C4-2B (cell line): ENCODE results near the gene SLC24A4.

ENCODE experiments used
- CTCF ChIP-seq: fragments of 450-650 bp; conservative IDR thresholded peaks from 2 replicates; pipeline ENCODE4 v1.5.1; 2017; ENCODE audit warnings: mild to moderate bottlenecking
- ZFX ChIP-seq: fragments of 450-650 bp; IDR thresholded peaks from 2 replicates; pipeline ENCODE4 v1.6.1; 2017

DNA sequence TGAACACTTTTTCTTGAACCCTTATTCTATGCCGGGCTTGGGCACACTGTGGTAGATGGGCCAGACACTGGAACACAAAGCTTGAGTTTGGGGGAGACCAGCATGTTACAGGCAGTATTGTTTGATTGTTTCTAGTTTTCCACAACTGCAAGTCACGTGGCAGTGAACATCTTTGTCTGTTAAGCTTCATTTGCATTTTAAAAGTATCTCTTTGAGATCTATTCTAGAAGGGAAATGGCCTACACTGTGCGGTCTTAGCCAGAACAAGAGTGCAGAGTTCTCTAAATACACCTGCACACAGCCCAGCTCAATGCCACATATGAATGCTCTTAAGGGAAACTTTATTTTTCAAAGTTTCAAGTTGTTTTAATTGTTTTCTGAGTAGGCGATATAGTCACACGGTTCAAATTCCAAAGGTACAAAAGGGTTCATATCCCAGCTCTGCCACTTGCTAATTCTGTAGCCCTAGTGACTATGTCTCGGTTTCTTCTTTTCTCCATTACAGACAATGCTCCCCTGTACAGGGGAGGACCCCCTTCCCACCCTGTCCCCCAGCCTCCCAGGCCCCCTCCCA is 215.5 kb downstream of the SLC24A4 start:
- TF ChIP-seq CTCF (no peak), ZFX (no peak)
